Measurements from ENCODE around the gene AAMP.

The AAMP gene

DNA sequence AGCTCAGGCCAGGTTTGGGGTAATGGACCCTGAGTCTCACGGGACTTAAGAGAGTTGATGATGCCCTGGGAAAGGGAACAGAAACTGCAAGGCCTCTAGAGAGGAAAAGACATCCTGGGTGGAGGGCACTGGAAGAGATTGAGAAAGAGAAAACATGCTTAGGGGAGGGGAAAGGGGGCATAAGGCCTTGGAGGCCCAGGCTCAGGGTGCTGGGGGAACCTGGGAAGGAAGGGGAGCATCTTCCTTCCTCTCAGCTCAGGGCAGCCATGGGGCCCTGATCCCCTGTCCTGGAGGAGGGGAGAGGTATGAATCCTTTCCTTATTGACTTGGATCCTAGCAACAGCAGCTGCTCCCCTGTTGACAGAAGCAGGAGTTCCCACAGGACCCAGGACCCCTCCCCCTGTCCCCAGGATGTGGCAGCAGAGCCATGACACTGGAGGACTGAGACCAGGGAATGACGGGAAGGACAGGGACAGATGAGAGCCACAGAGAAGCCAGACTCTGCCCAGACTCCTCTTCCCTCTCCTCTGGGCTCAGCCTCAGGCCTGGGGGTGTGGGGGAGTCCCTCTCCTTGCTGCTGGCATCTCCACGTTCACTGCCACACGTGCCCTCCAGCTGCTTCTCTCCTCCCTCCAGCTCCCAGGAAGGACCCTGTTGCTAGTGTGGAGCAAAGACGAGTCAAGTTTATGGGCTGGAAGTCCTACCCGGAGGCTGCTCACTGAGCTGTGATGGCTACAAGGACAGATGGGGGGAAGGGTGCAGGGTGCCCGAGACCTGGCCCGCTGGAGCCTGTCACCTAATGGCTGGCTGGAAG is 8.3 kb downstream of the AAMP start:
- H3K4me1 ChIP-seq, result peaks cover 0 to 47% (median 30%) of the 10 kb centered on the region in 4 donors

DNA sequence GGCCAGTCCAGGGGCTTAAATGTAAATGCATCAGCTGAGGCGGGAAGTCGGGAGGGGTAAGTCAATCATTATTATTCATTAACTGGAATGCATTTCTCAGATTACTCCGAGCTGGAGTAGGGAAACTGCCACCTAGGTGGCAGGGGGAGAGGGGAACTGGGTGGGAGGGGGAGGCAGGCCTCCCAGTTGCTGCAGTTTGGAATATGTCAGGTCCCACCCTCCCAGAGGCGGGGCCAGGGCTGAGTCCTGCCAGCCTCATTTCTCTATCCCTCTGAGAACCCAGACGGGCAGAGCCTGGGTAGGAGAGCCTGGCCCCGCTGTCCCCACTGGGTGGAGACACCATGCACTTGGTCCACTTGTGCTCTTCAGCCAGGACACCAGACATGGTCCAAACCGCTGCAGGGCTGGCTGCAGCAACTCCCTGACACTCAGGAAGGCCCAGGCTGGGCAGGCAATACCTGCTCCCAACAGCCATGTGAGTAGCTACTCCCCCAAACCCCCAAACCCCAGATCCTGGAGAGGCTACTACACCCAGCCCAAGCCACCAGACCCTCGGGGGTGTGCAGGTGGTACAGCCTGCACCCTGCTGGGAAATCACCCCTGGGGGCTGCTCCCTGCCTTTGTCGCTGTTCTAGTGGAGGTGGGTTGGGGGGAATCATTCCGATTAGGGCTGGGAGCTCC is 9.1 kb downstream of the AAMP start, which contains the start of gene GPBAR1:
TSS of gene GPBAR1 (plus strand) at position 274 of the 681 bp plus-strand sequence. CDS start 1,710 bp downstream, outside the sequence.
- H3K27ac ChIP-seq, result peak within 1 kb of the TSS; percentile 52 to 62
- DNase-seq, result peak; percentile 63 to 81
- H3K4me3 ChIP-seq, result no peak within 1 kb of the TSS
- H3K27me3 ChIP-seq, result no peaks in the 10 kb centered on the region
- intact Hi-C loops (cut with DNase I; ENCODE audit: low total_unique reads), result loop anchor here (10.0 kb wide), 1 partner anchor 46 kb away; the partner anchor contains the start of gene ARPC2
- no peaks in the 10 kb centered on the region for H3K9me3 ChIP-seq
- peaks cover 0 to 47% (median 30%) of the 10 kb centered on the region in 4 donors for H3K4me1 ChIP-seq
- H3K36me3 ChIP-seq, result peaks cover 15 to 50% (median 40%) of the 10 kb centered on the region in 3 donors
- TF ChIP-seq, protein P1, sequence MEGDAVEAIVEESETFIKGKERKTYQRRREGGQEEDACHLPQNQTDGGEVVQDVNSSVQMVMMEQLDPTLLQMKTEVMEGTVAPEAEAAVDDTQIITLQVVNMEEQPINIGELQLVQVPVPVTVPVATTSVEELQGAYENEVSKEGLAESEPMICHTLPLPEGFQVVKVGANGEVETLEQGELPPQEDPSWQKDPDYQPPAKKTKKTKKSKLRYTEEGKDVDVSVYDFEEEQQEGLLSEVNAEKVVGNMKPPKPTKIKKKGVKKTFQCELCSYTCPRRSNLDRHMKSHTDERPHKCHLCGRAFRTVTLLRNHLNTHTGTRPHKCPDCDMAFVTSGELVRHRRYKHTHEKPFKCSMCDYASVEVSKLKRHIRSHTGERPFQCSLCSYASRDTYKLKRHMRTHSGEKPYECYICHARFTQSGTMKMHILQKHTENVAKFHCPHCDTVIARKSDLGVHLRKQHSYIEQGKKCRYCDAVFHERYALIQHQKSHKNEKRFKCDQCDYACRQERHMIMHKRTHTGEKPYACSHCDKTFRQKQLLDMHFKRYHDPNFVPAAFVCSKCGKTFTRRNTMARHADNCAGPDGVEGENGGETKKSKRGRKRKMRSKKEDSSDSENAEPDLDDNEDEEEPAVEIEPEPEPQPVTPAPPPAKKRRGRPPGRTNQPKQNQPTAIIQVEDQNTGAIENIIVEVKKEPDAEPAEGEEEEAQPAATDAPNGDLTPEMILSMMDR (IDR thresholded peaks at IDR 0.05), result no peak

More for the DNA sequence above, 8.3 kb downstream of the AAMP start:
- intact Hi-C loops (cut with DNase I; ENCODE audit: low total_unique reads), result loop anchor here (10.0 kb wide), 1 partner anchor 47 kb away; the partner anchor contains the start of gene ARPC2
- peak in 1 of 2 donors; percentile 60 for DNase-seq
- TF ChIP-seq, protein P1 (IDR thresholded peaks at IDR 0.05), result no peak
- Histone ChIP-seq H3K4me3 (no peak overlapping the region), H3K27me3 (no peaks in the 10 kb centered on the region), H3K9me3 (no peaks in the 10 kb centered on the region), H3K27ac (peak overlapping the region; percentile 44 to 52), H3K36me3 (peaks cover 22 to 50% (median 40%) of the 10 kb centered on the region in 3 donors)

DNA sequence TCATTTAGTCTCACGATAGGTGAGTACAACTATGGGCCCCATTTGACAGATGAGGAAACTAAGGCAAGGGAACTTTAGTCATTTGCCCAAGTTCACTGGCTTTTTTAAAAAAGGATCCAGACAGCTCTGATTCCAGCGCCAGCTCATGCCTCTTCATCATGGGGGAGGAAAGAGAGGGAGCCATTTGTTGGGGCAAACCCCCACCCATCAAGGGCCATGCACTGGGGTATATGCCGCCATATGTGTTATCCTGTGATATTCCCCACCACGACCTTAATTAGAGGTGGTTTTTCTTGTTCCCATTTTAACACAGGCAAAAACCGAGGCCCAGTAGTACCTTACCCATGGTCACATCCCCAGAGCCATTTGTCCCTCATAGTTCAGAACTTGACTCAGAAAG is 9.8 kb downstream of the AAMP start:
- TF ChIP-seq, protein P1 (IDR thresholded peaks at IDR 0.05), result no peak
- Histone ChIP-seq H3K36me3 (peaks cover 15 to 50% (median 40%) of the 10 kb centered on the region in 3 donors), H3K27me3 (no peaks in the 10 kb centered on the region), H3K9me3 (no peaks in the 10 kb centered on the region), H3K4me1 (peaks cover 0 to 47% (median 30%) of the 10 kb centered on the region in 4 donors), H3K27ac (peak overlapping the region; percentile 52 to 62), H3K4me3 (no peak overlapping the region)
- intact Hi-C loops (cut with DNase I; ENCODE audit: low total_unique reads), result loop anchor here (10.0 kb wide), 1 partner anchor 45 kb away; the partner anchor contains the start of gene ARPC2
- DNase-seq, result no peak

DNA sequence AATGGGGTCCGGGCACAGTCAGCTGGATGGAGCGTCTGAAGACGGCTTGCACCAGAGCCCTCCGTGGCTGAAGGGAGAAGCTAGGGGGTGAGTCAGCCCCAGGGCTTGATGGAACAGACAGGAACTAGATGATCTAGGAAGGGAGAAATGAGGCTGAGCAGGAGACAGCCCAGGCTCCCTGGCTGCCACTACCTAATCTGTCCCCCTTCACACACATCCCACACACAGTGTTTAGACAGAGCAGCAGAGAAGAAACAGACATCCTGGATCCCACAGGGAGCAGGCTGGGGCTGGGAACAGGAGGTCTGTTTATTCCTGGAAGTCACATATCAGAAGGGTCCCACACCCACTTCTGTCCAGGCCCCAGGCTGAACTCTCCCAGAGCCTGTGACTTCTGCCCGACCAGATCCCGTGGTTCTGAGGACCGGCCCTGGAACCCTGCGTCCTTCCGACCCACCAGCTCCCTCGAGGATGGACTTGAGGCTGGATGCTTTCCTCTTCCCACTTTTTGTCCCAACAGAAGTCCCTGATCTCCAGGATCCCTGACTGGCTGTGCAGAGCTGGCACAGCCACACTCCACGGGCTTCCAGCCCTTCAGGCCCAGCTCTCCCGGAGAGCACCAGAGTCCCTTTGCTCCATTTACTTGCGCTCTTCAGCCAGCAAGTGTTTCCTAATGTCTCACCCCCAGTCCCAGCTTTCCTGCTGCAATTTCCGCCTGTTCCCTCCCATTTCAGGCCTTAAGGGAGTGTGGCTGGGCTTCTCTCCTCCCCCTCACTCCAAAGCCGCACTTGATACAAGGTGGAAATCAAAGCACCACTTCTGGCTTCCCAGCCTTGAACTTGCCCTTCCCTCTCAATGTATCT is 10.6 kb downstream of the AAMP start:
- Histone ChIP-seq H3K9me3 (no peaks in the 10 kb centered on the region), H3K27ac (peak overlapping the region; percentile 52 to 62), H3K36me3 (peaks cover 15 to 50% (median 40%) of the 10 kb centered on the region in 3 donors), H3K27me3 (no peaks in the 10 kb centered on the region), H3K4me1 (peaks cover 0 to 47% (median 30%) of the 10 kb centered on the region in 4 donors), H3K4me3 (no peak overlapping the region)
- TF ChIP-seq, protein P1 (IDR thresholded peaks at IDR 0.05), result no peak
- intact Hi-C loops (cut with DNase I; ENCODE audit: low total_unique reads), result loop anchor here (10.0 kb wide), 1 partner anchor 635 kb away; no protein-coding TSS in a partner anchor
- peak; percentile 73 to 79 for DNase-seq

Data from tibial artery (tissue), 4 donors.